ENCODE data around the gene SLC15A3.

SLC15A3 gene

DNA sequence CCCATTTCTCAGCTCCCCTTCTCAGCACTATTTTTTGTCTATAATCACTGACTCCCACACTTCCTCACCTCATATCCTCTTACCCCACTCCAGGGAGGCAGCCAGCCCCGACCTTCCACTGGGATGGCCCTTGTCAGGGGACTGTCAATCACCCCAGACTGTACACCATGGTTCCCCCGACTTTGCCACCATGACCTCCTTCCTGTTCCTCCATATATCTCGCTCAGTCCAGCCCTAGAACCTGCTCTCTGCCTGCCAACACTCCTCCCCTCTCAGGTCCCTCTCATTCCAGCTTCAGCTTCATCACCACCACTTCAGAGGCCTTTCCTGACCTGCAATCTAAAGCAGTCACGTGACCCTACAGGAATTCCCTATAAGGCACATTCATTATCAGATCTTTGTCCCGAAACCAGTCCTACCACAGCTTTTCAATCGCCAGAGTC lies 62.1 kb downstream of the SLC15A3 start:
- DNase-seq (ENCODE audit: low spot score): no peak

DNA sequence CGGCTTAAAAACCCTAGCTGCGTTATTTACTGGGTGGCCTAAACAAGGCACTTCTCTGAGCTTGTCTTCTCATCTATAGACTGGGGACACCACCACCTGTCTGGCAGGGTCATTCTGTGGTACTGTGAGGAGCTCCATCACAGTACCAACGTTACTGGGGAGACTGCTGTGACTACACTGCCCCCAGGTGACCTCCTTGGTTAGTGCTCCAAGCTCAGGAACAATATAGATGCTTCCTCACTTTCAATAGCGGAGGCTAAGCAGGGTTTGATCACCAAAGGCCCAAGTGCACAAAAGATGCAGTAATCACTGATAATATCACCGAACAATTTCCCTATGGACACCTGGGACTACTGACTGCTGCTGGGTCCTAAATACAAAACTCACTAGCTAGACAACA lies 64.4 kb downstream of the SLC15A3 start:
- DNase-seq (ENCODE audit: low spot score): peak; percentile 58
